HUES48 (cell line): ENCODE data around the gene CHCHD3.
"Not testable (repeated sequence)": the region's sequence is repeated elsewhere in the genome, so short reads cannot be mapped to it uniquely, and the experiment has no call there.

Experiments
- H3K27ac ChIP-seq: one replicate; pipeline ENCODE4 v1.7.0; 2013; ENCODE audit warnings: low read depth, low read length, inconsistent platforms
- H3K27me3 ChIP-seq: 2 replicates; pipeline ENCODE4 v1.6.1; 2013; ENCODE audit warnings: mild to moderate bottlenecking, low read length; ENCODE audit not compliant: control insufficient read depth, insufficient read depth
- H3K36me3 ChIP-seq: 2 replicates; pipeline ENCODE4 v1.6.1; 2013; ENCODE audit warnings: low read length; ENCODE audit not compliant: control insufficient read depth, insufficient read depth
- H3K4me1 ChIP-seq: 2 replicates; pipeline ENCODE4 v1.6.1; 2013; ENCODE audit warnings: mild to moderate bottlenecking, low read length; ENCODE audit not compliant: control insufficient read depth, insufficient read depth
- H3K4me3 ChIP-seq: 2 replicates; pipeline ENCODE4 v1.5.1; 2013; ENCODE audit warnings: mild to moderate bottlenecking, low read depth, low read length
- H3K9ac ChIP-seq: 2 replicates; pipeline ENCODE4 v1.6.1; 2013; ENCODE audit warnings: mild to moderate bottlenecking, low read depth, low read length, moderate library complexity
- H3K9me3 ChIP-seq: 2 replicates; pipeline ENCODE4 v1.6.1; 2013; ENCODE audit warnings: low read length; ENCODE audit not compliant: control insufficient read depth, insufficient read depth

Gene CHCHD3

DNA sequence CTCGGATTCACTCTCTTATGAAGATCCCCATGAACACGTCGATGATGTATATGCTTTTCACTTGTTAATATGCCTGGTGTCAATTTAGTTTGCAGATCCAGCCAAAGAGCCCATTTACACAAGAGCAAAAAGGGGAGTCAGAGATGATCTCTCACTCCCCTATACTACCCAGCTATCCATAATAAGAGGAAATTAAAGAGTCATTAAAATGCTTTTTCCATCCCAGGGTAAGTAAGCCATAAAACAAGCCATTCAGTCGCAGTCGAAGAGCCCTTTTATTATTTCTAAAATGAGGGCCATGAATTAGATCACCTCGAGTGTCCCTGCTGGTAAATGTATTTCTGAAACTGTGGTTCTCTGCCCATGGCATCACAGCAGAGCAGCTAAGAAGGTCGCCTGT, 41.2 kb downstream of the CHCHD3 start:
- no peaks in the 10 kb centered on the region for H3K9me3 ChIP-seq
- H3K27me3 ChIP-seq: no peaks in the 10 kb centered on the region
- no peak overlapping the region for H3K4me3 ChIP-seq
- H3K36me3 ChIP-seq: no peaks in the 10 kb centered on the region
- peaks cover 47% of the 10 kb centered on the region for H3K4me1 ChIP-seq
- no peak overlapping the region for H3K27ac ChIP-seq
- H3K9ac ChIP-seq: no peak overlapping the region

DNA sequence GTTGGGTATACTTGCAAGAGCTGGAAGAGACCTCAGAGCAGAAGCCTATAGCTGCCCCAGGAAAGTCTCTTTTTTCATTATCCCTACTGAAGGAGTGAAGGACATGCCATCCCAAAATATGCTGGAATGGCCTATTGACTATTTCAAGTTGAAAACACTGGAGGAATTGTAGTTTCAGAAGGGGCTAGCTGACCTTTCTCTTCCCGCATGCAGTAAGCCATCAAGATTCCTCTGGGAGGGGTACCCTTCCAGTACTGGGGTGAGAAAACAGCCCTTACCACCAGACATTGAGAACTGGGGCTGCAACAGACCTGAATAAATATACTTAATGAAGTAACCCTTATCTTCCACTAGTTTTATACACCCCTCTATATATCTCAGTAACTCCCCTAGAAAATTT, 41.7 kb downstream of the CHCHD3 start:
- no peak overlapping the region for H3K27ac ChIP-seq
- no peak overlapping the region for H3K4me3 ChIP-seq
- no peaks in the 10 kb centered on the region for H3K27me3 ChIP-seq
- H3K9me3 ChIP-seq: no peaks in the 10 kb centered on the region
- H3K9ac ChIP-seq: no peak overlapping the region
- H3K4me1 ChIP-seq: peaks cover 42% of the 10 kb centered on the region
- no peaks in the 10 kb centered on the region for H3K36me3 ChIP-seq

DNA sequence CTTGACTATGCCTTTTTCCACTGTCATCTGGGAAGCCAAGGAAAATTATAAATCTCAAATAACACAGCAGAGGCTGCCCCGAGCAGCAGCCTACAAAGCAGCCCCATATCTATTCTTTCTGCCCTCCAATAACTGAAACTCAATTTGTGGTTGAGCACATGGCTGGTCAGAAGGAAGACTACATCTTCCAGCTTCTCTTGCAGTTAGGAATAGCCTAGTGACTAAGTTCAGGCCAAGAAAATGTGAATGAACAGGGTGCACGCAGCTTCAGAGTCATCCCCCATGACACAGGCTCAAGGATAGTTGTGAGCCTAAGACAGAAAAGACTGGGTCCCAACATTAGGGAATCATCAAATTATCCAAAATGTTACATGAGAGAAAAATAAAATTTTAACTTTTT, 42.3 kb downstream of the CHCHD3 start:
- no peaks in the 10 kb centered on the region for H3K27me3 ChIP-seq
- H3K27ac ChIP-seq: no peak overlapping the region
- no peak overlapping the region for H3K9ac ChIP-seq
- H3K36me3 ChIP-seq: no peaks in the 10 kb centered on the region
- peaks cover 37% of the 10 kb centered on the region for H3K4me1 ChIP-seq
- H3K9me3 ChIP-seq: no peaks in the 10 kb centered on the region
- H3K4me3 ChIP-seq: no peak overlapping the region

DNA sequence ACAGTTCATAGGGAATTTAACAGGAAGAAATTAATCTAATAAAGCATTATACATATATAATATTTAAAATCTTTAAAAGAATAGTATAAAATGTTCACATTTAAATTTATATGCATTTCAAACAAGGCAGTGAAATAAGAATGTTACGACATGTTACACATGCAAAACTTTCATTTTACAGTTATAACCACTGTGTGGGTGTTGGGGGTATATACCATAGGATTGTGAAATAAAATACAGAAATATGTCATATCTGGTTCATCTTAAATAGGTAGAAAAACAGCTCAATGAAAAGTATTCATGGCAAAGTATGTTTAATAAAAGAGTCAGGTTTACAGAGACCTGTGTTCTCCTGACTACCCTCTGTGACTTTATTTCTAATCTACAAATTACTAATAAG, 45.6 kb downstream of the CHCHD3 start:
- no peaks in the 10 kb centered on the region for H3K36me3 ChIP-seq
- H3K9ac ChIP-seq: no peak overlapping the region
- H3K4me3 ChIP-seq: no peak overlapping the region
- H3K27me3 ChIP-seq: no peaks in the 10 kb centered on the region
- H3K4me1 ChIP-seq: peaks cover 16% of the 10 kb centered on the region
- H3K27ac ChIP-seq: no peak overlapping the region
- H3K9me3 ChIP-seq: no peaks in the 10 kb centered on the region

DNA sequence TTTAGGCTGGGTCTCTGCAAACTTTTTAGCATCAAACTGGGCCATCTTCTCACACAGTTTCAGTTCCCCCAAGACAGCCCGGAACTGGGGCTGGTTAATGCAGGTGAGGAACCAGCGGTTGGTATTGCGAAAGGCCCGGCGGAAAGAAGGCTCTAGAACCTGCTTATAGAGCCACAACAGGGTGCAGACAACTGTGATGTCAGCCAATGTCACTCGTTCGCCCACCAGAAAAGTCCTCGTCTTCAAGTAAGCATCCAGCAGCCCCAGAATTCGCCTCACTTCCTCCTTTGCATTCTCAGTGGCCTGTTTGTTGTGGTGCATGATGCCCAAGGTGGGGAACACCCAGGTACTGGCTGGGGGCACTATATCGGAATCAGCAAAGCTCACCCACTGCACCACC, 46.6 kb downstream of the CHCHD3 start:
- not testable (repeated sequence) for H3K27ac ChIP-seq, H3K9me3 ChIP-seq, H3K4me1 ChIP-seq, H3K4me3 ChIP-seq, H3K36me3 ChIP-seq, H3K27me3 ChIP-seq, H3K9ac ChIP-seq

DNA sequence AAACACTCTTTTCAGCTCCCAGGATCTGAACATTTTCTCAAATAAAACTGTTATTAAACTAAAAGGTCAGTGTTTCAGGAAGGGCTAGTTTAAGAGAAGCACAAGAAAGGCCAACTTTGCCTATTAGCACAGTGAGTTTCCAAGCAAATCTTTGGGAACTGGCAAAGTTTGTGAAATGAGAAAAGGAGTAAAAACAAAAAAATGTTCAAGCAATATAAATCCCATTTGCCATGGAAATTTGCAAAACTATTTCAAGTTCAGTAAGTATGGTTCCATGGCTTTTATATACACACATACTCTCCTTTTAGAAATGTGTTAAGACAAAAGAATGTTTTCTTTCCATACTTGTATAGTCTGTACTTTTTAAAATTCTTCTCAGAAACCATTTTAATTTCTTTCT, 51.5 kb downstream of the CHCHD3 start:
- Histone ChIP-seq H3K27me3 (no peaks in the 10 kb centered on the region), H3K4me1 (no peaks in the 10 kb centered on the region), H3K27ac (no peak overlapping the region), H3K9me3 (no peaks in the 10 kb centered on the region), H3K9ac (no peak overlapping the region), H3K4me3 (no peak overlapping the region), H3K36me3 (no peaks in the 10 kb centered on the region)

DNA sequence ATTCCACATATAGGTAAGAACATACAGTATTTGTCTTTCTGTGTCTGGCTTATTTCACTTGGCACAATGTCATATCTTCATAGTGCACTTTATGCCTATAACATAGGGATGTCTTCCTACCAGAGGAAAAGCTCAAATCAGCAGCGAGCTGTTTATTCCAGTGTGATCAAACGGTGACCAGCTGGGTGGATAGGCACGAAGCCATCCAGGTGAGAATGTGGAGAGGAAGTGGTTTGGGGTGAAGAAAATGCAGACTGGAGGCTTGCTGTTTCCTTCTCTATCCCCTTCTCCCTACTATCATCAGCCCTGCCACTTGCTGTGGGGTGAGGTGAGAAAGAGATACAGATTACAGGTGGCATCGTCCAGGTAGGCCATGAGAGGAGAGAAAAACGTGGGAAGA, 52.4 kb downstream of the CHCHD3 start:
- Histone ChIP-seq H3K9me3 (no peaks in the 10 kb centered on the region), H3K36me3 (no peaks in the 10 kb centered on the region), H3K4me3 (no peak overlapping the region), H3K27ac (no peak overlapping the region), H3K4me1 (no peaks in the 10 kb centered on the region), H3K27me3 (no peaks in the 10 kb centered on the region), H3K9ac (no peak overlapping the region)

DNA sequence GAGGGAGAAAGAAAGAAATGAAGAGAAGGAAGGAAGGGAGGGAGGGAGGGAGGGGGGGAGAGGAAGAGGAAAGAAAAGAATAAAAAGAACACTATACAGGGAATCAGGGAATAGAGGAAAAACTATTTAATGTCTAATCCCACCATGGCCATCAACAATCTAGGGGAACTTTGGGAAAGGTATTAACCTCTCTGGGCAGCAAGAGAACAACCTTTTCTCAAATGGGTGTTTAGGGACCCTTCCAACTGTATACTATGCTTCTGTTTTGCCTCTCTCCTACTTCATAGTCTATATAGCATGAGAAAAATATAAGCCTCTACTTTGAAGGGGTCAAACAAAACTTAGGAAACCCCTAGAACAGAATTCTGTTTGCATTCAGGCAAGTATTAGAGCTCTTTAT, 54.5 kb downstream of the CHCHD3 start:
- no peaks in the 10 kb centered on the region; the same call in 1 of the 2 replicates for H3K36me3 ChIP-seq
- H3K27ac ChIP-seq: no peak overlapping the region
- no peaks in the 10 kb centered on the region for H3K27me3 ChIP-seq
- H3K4me3 ChIP-seq: no peak overlapping the region
- no peaks in the 10 kb centered on the region for H3K9me3 ChIP-seq
- H3K9ac ChIP-seq: no peak overlapping the region
- no peaks in the 10 kb centered on the region for H3K4me1 ChIP-seq

DNA sequence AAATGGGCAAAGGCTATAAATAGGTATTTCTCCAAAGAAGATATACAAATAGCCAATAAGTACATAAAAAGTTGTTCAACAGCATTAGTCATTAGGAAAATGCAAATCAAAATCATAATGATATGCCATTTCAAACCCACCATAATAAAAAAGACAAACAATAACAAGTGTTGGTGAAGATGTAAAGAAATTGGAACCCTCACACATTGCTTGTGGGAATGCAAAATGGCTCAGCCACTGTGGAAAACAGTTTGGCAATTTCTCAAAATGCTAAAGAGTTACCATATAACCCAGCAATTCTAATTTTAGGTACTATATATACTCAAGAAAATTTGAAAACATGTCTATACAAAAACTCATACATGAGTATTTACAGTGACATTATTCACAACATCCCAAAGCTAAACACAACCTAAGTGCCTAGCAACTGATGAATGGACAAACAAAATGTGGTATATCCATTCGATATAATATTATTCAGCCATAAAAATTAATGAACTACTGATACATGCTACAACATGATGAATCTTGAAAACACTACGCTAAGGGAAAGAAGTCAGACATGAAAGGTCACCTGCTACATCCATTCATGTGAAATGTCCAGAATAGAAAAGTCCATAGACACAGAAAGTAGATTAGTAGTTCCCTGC, 55.6 kb downstream of the CHCHD3 start:
- Histone ChIP-seq H3K27ac (no peak overlapping the region), H3K36me3 (peaks cover 4% of the 10 kb centered on the region; the same call in 1 of the 2 replicates), H3K27me3 (no peaks in the 10 kb centered on the region), H3K9ac (no peak overlapping the region), H3K4me1 (peaks cover 2% of the 10 kb centered on the region; the same call in 1 of the 2 replicates), H3K9me3 (no peaks in the 10 kb centered on the region), H3K4me3 (no peak overlapping the region)

DNA sequence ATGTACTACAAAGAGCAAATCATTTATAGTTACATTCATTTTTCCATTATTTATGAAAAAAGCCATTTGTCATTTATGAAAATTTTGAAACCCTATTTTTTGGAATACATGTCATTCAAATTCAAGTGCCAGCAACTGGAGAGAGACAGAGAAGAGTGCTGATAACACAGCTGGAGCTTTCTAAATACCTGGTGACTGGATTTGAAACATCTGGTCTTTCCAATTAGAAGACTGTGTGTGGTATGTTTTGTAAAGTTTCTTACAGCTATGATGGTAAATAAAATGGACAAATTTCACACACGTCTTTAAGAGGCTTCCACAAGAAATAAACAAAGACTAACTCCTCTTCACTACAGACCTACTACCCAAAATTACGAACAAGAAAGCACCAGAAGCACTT, 56.8 kb downstream of the CHCHD3 start:
- Histone ChIP-seq H3K4me3 (no peak overlapping the region), H3K27me3 (no peaks in the 10 kb centered on the region), H3K9ac (no peak overlapping the region), H3K27ac (no peak overlapping the region), H3K36me3 (peaks cover 4% of the 10 kb centered on the region; the same call in 1 of the 2 replicates), H3K9me3 (no peaks in the 10 kb centered on the region), H3K4me1 (peaks cover 8% of the 10 kb centered on the region; the same call in 1 of the 2 replicates)

DNA sequence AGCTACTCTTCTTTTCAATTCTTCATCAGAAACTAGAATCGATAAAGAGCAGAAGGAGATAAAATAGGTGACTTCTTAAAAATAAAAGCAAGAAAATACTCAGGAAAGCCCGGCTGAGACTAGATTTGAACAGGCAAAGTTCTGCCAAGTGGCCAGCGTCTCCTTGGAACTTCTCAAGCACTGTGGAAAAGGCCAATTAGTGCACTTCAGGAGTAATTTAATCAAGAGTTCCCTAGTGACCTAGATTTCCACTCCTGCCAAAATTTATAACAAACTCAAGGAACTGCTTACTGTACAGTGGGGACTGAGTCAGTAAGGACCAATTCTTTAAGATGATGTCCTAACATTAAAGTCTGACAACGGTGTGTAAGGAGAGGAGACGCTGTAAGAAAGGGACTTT, 57.3 kb downstream of the CHCHD3 start:
- H3K9me3 ChIP-seq: no peaks in the 10 kb centered on the region
- H3K4me3 ChIP-seq: no peak overlapping the region
- H3K4me1 ChIP-seq: peaks cover 8% of the 10 kb centered on the region; the same call in 1 of the 2 replicates
- H3K36me3 ChIP-seq: peaks cover 4% of the 10 kb centered on the region; the same call in 1 of the 2 replicates
- no peak overlapping the region for H3K9ac ChIP-seq
- no peak overlapping the region for H3K27ac ChIP-seq
- no peaks in the 10 kb centered on the region for H3K27me3 ChIP-seq
